ENCODE measurements around the gene ARID5B. TPM values are rescaled to one million over a fixed set of nuclear protein-coding genes. Genes with fewer than 3 reads are reported as not detected.

The ARID5B gene
- total RNA-seq, 4 donors from 2014 or later, result 47.2 to 127 (median 62.8) TPM

- intact Hi-C loops (cut with DNase I; ENCODE audit: low total_unique reads), result no loop called here
- 86 to 93% methylated on average over 4 of the region's 4 CpGs for WGBS, 2 donors
- no peak for TF ChIP-seq POLR2A (IDR thresholded peaks at IDR 0.05)
- no peak for TF ChIP-seq CTCF (IDR thresholded peaks at IDR 0.05)
- no peak overlapping the region for H3K4me3 ChIP-seq (ENCODE audit: low read depth, poor library complexity, severe bottlenecking)
- no peak for DNase-seq (ENCODE audit: low spot score in 2 of 2)
Measured at GRCh38 chr10:61989995-61990760, 88.7 kb downstream of the ARID5B start.

- intact Hi-C loops (cut with DNase I; ENCODE audit: low total_unique reads), result no loop called here
- 51 to 55% methylated on average over 1 of the region's 1 CpG for WGBS, 2 donors
- no peak for TF ChIP-seq CTCF (IDR thresholded peaks at IDR 0.05)
- no peak for TF ChIP-seq POLR2A (IDR thresholded peaks at IDR 0.05)
- DNase-seq (ENCODE audit: low spot score in 2 of 2), result no peak
- H3K4me3 ChIP-seq (ENCODE audit: low read depth, poor library complexity, severe bottlenecking), result no peak overlapping the region
Measured at GRCh38 chr10:61990761-61991135, 89.2 kb downstream of the ARID5B start.

DNA sequence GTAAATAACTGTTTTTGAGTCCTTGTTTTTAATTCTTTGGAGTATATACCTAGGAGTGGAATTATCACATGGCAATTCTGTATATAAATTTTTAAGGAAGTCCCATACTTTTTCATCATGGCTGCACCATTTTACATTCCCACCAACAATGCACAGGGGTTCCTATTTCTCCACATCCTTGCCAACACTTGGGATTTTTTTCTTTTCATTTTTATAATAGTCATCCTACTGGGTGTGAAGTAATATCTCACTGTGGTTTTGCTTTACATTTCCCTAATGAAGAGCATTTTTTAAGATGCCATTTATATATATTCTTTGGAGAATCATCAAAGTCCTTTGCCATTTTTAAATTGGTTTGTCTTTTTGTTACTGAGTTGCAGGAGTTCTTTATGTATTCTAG lies 89.7 kb downstream of the ARID5B start:
- no peak for DNase-seq (ENCODE audit: low spot score in 2 of 2)
- TF ChIP-seq CTCF (IDR thresholded peaks at IDR 0.05), result no peak
- TF ChIP-seq POLR2A (IDR thresholded peaks at IDR 0.05), result no peak
- no peak overlapping the region for H3K4me3 ChIP-seq (ENCODE audit: low read depth, poor library complexity, severe bottlenecking)
- intact Hi-C loops (cut with DNase I; ENCODE audit: low total_unique reads), result no loop called here

DNA sequence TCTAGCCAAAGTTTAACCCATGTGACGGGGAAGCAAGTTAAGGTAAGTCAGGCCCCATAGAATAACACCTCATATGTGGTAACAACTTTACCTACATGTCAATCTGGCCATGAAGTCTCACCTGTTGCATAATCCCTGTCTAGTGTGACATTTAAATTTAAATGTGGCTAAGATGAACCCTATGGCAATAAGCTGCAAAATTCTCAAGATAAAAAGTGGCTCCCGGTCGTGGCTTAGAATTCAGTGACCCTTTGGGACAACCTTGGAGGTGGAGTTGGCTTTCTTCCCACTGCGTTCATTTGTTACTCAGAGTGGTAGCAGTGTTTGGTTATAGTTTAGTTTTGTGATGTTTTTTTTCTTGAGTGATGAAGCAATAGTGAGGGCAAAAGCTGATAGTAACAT lies 90.6 kb downstream of the ARID5B start:
- WGBS, 2 donors, result 44 to 47% methylated on average over 4 of the region's 4 CpGs
- no peak overlapping the region for H3K4me3 ChIP-seq (ENCODE audit: low read depth, poor library complexity, severe bottlenecking)

DNA sequence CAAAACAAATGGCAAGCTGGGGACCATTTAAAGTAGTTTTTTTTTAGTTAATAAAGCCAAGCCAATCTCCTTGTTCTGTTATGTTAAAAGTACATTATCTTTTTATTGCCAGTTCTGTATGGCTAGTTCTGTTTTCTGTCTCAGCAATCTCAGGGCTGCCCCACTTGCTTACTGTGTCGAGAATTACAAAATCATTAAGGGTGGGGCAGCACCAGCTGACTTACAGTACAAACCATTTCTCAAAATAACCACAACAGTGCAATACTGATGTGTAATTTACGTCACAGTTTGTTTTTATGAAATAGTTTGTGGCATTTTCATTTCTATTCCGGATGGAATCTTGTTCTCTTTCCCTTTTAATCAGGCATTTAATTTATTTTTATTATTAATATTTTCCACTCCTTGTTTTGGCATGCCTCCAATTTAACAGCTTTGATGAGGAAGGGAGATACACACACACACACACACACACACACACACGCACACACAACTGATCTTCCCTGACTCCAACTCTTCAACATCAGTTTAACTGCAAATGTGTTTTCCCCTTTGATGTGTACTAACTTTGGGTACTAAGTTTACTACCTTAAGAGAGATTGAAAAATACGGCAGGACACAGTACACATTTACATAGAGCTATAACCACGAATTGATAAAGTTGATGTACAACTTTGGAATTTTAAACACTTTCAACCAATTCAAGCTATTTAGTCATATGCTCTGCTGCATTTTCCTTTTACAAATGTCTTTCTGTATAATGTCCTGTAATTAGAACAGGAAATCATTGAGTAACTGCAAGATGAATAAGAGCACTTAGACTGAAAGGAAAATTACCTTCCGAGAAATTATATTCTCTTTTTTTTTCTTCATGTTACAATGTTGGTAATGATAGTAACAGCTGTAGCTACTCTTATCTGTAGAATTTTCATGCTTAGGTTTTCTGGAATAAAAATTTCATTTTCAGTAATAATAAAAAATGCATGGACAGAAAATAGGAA lies 91.5 kb downstream of the ARID5B start:
- WGBS, 2 donors, result 3 to 5% methylated on average over 7 of the region's 7 CpGs
- TF ChIP-seq CTCF (IDR thresholded peaks at IDR 0.05) (no peak), POLR2A (IDR thresholded peaks at IDR 0.05) (no peak)
- H3K4me3 ChIP-seq (ENCODE audit: low read depth, poor library complexity, severe bottlenecking), result no peak overlapping the region
- intact Hi-C loops (cut with DNase I; ENCODE audit: low total_unique reads), result no loop called here
- peak in 1 of 2 donors; percentile 87 for DNase-seq (ENCODE audit: low spot score in 2 of 2)

More for the DNA sequence above, 90.6 kb downstream of the ARID5B start:
- intact Hi-C loops (cut with DNase I; ENCODE audit: low total_unique reads), result no loop called here
- TF ChIP-seq CTCF (IDR thresholded peaks at IDR 0.05), result no peak
- TF ChIP-seq POLR2A (IDR thresholded peaks at IDR 0.05), result no peak
- no peak for DNase-seq (ENCODE audit: low spot score in 2 of 2)
